Activated CD8-positive, alpha-beta memory T cell treated with anti-CD3 and anti-CD28 coated beads, Interleukin-2, amount 50 U/mL, for 1 hour (primary cell): ENCODE measurements around the gene TYROBP.
"Not testable (repeated sequence)": the region's sequence is repeated elsewhere in the genome, so short reads cannot be mapped to it uniquely, and the experiment has no call there.

ENCODE experiments used
- DNase-seq: peaks from one replicate; pipeline ENCODE4 v3.0.0-alpha.2; 2020; ENCODE audit errors: extremely low read depth

The TYROBP gene

GRCh38 chr19:35908010-35908441, at the start of gene TYROBP:
TYROBP (minus strand) TSS chr19:35908295; CDS start chr19:35908228, 67 bp downstream.
- DNase-seq: no peak

DNA sequence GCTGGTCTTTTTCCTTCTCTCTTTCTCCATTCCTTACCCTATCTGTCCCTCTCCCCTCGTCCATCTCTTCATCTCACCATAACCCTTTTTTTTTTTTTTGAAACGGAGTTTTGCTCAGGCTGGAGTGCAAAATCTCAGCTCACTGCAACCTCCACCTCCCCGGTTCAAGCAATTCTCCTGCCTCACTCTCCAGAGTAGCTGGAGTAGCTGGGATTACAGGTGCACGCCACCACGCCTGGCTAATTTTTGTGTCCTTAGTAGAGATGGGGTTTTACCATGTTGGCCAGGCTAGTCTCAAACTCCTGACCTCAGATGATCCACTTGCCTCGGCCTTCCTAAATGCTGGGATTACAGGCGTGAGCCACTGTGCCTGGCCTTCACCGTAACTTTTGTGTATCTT, 49.3 kb upstream of the TYROBP start:
- DNase-seq: not testable (repeated sequence)

DNA sequence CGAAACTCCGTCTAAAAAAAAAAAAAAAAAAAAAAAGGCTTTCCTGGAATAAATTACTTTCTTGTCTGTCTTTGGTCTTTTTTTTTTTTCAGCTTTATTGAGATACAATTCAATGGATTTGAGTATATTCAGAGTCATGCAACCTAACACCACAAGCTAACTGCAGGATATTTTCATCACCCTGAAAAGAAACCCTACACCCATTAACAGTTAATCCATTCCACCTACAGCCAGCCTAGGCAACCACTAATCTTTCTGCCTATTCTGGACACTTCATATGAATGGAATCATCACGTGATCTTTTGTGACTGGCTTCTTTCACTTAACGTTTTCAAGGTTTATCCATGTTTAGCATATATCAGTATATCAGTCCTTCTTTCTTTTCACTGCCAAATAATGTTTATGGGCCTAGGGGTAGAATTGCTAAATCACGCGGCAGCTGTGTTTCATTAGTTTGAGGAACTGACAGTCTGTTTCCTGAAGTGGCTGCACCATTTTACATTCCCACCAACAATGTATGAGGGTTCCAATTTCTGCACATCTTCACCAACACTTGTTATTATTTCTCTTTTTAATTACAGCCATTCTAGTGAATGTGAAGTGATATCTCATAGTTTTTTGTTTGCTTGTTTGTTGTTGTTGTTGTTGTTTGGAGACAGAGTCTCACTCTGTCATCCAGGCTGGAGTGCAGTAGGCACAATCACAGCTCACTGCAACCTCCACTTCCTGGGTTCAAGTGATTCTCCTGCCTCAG, 48.0 kb upstream of the TYROBP start:
- no peak for DNase-seq

- no peak for DNase-seq
Measured at GRCh38 chr19:35949131-35949530, 41.0 kb upstream of the TYROBP start.

GRCh38 chr19:35946203-35946602, 38.1 kb upstream of the TYROBP start:
- DNase-seq: no peak

DNA sequence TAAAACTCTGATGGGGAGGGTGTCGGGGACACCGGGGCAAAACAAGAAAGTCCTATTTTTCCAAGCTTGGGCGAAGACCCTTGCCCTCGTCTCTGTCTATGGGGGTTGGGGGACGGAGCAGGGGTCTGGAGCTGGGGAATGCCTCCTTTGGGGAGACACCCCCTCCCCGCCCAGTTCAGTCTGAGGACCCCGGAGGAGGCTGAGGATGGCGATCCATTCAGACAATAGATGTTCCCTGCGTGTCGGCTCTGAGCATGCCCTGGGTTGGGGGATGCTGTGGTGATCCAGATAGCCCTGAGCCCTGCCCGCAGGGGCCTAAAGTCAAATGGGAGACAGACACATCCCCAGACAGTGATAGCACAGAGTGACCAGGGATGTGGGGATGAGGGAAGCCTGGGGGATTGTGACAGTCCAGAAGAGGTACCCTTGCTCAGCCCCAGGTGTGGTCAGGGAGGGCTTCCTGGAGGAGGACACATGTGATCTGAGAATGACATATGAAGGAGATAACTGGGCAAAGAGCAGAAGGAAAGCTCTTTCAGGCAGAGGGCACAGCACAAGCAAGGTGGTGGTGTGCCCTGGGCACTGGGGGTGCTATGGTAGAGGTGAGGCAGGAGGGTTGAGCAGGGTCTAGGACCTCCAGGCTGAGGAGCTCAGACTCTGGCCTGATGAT, 37.2 kb upstream of the TYROBP start:
- DNase-seq: no peak

- DNase-seq: no peak
Measured at GRCh38 chr19:35944556-35944955, 36.5 kb upstream of the TYROBP start.

- DNase-seq: no peak
Measured at GRCh38 chr19:35943321-35944301, 35.5 kb upstream of the TYROBP start.

DNA sequence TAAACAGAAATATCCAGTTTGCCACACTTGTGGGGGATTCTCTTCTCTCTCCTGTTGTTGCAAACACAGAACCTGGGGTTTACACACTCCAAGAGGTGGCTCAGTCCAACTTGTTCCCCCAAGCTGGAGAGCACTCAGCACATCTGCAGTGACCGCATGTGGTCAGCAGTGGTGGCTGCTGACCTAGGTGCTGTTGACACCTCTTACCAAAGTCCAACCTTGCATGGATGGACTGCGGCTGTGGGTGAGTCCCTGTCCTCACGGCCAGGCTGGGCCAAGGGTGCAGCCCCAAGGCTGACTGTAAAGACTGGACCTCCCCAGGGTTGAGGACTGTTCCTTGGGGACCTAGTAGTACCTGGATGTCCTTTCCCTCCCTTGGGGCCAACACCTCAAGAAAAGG, 34.1 kb upstream of the TYROBP start:
- no peak for DNase-seq

GRCh38 chr19:35940839-35941238, 32.7 kb upstream of the TYROBP start:
- DNase-seq: no peak

DNA sequence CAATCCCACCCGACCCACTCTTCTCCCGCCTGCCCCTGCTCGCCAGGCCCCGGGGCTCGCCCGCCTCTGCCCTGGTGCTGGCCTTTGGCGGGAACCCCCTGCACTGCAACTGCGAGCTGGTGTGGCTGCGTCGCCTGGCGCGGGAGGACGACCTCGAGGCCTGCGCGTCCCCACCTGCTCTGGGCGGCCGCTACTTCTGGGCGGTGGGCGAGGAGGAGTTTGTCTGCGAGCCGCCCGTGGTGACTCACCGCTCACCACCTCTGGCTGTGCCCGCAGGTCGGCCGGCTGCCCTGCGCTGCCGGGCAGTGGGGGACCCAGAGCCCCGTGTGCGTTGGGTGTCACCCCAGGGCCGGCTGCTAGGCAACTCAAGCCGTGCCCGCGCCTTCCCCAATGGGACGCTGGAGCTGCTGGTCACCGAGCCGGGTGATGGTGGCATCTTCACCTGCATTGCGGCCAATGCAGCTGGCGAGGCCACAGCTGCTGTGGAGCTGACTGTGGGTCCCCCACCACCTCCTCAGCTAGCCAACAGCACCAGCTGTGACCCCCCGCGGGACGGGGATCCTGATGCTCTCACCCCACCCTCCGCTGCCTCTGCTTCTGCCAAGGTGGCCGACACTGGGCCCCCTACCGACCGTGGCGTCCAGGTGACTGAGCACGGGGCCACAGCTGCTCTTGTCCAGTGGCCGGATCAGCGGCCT, 32.1 kb upstream of the TYROBP start:
- no peak for DNase-seq

DNA sequence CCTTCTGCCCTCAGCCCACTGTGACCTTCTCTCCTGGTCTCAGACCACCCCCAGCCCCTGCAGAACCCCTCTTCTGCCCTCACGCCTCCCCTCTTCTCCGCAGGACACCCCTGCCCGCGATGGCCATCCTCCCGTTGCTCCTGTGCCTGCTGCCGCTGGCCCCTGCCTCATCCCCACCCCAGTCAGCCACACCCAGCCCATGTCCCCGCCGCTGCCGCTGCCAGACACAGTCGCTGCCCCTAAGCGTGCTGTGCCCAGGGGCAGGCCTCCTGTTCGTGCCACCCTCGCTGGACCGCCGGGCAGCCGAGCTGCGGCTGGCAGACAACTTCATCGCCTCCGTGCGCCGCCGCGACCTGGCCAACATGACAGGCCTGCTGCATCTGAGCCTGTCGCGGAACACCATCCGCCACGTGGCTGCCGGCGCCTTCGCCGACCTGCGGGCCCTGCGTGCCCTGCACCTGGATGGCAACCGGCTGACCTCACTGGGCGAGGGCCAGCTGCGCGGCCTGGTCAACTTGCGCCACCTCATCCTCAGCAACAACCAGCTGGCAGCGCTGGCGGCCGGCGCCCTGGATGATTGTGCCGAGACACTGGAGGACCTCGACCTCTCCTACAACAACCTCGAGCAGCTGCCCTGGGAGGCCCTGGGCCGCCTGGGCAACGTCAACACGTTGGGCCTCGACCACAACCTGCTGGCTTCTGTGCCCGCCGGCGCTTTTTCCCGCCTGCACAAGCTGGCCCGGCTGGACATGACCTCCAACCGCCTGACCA, 31.4 kb upstream of the TYROBP start:
- no peak for DNase-seq

GRCh38 chr19:35938282-35939224, 30.5 kb upstream of the TYROBP start:
- no peak for DNase-seq

DNA sequence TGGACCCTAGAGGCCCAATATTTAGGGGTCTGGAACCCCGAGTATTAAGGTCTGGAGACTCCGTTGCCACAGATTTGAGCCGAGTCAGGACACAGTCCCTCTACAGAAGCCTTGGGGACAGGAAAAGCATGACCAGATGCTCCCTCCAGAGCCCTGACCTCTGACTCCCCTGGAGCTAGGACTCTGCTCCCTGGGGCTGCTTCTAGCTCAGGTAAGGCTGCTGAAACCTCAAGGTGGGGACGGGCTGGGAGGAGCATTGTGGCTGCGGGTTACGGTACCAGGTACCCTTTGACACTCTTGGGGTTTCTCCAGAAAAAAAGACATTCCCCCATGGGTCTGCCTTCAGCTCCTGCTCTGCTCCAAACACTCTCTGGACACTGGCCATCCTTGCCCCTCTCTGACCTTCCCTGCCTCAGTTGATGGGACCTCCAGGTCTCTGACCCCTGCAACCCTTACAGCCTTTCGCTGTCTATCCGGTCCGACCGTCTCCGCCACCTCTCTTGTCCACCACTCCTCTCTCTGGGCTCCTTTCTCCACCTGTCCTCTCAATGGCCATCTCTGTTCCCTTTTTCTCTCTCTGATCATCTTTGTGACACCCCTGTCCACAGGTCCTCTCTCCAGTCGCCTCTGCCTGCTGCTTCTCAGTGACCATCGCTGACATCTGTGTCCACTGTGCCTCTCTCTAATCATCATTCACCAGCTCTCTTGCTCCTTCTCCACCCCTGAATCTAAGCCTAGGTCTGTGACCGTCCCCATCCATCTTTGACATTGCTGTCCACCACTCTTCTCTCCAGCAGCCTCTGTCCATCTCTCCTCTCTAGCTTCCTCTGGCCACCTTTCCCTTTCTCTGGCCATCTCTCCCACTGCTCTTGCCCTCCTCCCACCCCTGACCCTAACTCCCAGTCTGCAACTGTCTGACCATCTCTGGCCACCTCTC, 29.5 kb upstream of the TYROBP start:
- DNase-seq: no peak

DNA sequence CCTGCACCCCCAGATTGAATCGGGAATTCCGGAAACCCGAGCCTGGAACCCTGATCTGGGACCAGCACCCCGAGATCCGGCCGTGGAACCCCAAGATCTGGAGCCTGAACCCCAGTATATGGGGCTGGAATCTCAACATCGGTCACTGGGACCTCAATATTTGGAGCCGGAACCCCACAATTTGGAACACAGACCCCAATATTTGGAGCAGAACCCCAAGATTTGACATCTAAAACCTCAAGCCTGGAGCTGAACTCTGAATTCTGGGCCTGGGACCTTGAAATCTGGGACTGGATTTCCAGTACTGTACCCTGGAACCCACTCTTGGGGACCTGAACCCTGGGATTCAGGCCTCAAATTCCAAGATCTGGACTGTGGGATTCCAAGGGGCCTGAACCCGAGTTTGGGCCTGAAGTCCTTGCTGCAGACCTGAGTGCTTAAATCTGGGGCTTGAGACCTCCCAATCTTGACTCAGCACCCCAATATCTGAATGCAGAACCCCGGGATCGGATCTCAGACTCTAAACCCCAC, 28.7 kb upstream of the TYROBP start:
- DNase-seq: no peak

DNA sequence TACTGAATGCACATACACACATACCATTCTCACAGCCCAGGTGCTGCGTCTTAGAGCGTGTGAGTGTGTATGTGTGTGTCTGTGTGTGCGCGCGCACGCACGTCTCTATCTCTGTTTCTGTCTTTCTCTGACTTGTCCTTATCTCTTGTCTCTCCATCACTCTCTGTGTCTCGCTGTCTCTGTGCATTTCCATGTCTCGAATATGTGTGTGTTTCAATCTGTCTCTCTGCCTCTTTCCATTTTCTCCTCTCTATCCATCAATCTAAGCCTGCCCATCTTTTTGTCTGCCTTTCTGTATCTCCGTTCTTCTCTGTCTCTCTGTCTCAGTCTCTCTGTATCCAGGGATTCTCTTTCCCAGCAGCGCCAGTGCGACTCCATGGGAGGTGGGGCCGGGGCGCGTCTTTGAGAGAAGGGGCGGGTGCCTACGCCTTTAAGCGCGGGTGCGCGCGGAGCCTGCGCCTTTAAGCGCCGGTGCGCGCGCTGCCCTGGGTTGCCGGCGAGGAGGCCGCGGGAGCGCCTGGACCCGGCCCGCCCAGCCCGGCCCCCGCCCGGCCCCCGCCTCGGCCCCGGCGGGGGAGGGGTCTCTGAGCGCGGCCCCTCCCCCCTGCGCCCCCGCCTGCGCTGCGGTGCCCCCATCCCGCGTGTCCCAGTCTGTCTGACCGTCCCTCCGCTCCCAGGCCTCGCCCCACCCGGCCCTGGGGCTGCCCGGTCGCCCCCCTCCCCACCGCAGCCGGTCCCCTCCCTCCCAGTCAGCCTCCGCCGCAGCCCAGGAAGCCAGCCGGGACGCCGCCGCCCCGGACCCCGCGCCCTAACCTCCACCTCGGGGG, 28.0 kb upstream of the TYROBP start, which contains the start of gene LRFN3:
LRFN3 (plus strand) TSS at position 464 of the 827 bp plus-strand sequence. CDS start 3,052 bp downstream, outside the sequence.
- no peak for DNase-seq

- DNase-seq: no peak
Measured at GRCh38 chr19:35932291-35932936, 24.3 kb upstream of the TYROBP start.
